ENCODE data around the gene TRIM59. TPM values are rescaled to one million over a fixed set of nuclear protein-coding genes. Genes with fewer than 3 reads are reported as not detected.

TRIM59 gene
- total and polyA plus RNA-seq, 10 of the 15 experiments (the other 5 are each of a cell fraction or from before 2014, with no cell fraction given): 14.4 to 105 (median 33.3) TPM

- ChIA-PET CTCF (interaction anchor here (1.8 kb wide), 1 partner anchor 318 kb away, joined by 6 read pairs; no protein-coding TSS in a partner anchor), SMC1A (ENCODE audit: uncharacterized antibody, unreplicated experiment) (interaction anchor here (1.1 to 1.5 kb wide), 2 partner anchors 212 to 448 kb away, joined by 4 to 6 read pairs; no protein-coding TSS in a partner anchor), RAD21 (ENCODE audit: unreplicated experiment) (no interaction called here), POLR2A (no interaction called here)
- no peaks in the 10 kb centered on the region for H4K20me1 ChIP-seq (ENCODE audit: control insufficient read depth, insufficient read depth)
- BruUV-seq (replicated peaks): no TSS peak
- H3K27me3 ChIP-seq (replicated peaks in 1 of 2; ENCODE audit: control insufficient read depth in 2 of 2, insufficient read depth in 2 of 2, low read length in 1 of 2): no peaks in the 10 kb centered on the region
- no peaks in the 10 kb centered on the region for H3K79me2 ChIP-seq (ENCODE audit: control insufficient read depth, insufficient read depth, low read length)
- H3K4me1 ChIP-seq (ENCODE audit: control insufficient read depth, insufficient read depth, low read length): peaks cover under 1% of the 10 kb centered on the region; the same call in 1 of the 2 replicates
- no peak overlapping the region for H2AFZ ChIP-seq (ENCODE audit: control insufficient read depth, low read depth, low read length)
- intact Hi-C loops (cut with micrococcal nuclease; ENCODE audit: unreplicated experiment) (no loop called here), in situ Hi-C loops (cut with MboI) (loop anchor here (10.0 kb wide), 1 partner anchor 316 kb away; no protein-coding TSS in a partner anchor)
- no peak overlapping the region for H3K27ac ChIP-seq (ENCODE audit: control insufficient read depth, insufficient read depth)
- no peak overlapping the region for H3K4me2 ChIP-seq (ENCODE audit: control insufficient read depth, insufficient read depth)
- 79% methylated on average over 5 of the region's 5 CpGs for WGBS (ENCODE audit: insufficient coverage, insufficient replicate concordance, low lambda C conversion rate, missing lambda C conversion rate)
- no peaks in the 10 kb centered on the region for H3K36me3 ChIP-seq (ENCODE audit: control insufficient read depth in 2 of 2, insufficient read depth in 2 of 2, low read length in 1 of 2)
- H3K9me3 ChIP-seq (replicated peaks; ENCODE audit: control insufficient read depth, insufficient read depth, low read length): no peaks in the 10 kb centered on the region
- no peak for ATAC-seq
- no peak for FAIRE-seq
- H3K4me3 ChIP-seq: no peak overlapping the region
- H3K9ac ChIP-seq (ENCODE audit: control insufficient read depth, insufficient read depth, low read length): no peak overlapping the region
- DNase-seq (ENCODE audit: low read depth, low spot score): no peak
- TF ChIP-seq NR2C2 (IDR thresholded peaks at IDR 0.05; ENCODE audit: borderline replicate concordance, control insufficient read depth, insufficient read length, low read depth) (no peak), SIN3A (IDR thresholded peaks at IDR 0.05; ENCODE audit: low read depth, low read length) (no peak), NRF1 (conservative IDR thresholded peaks at IDR 0.05; ENCODE audit: low read depth, low read length) (no peak), CTCF (IDR thresholded peaks at IDR 0.05 in 2 of 3, conservative IDR thresholded peaks at IDR 0.05 in 1 of 3; ENCODE audit: control insufficient read depth in 2 of 3, extremely low read depth in 1 of 3, insufficient read depth in 1 of 3, low read depth in 3 of 3, low read length in 3 of 3) (no peak), BHLHE40 (IDR thresholded peaks at IDR 0.05; ENCODE audit: borderline replicate concordance in 1 of 2, low read depth in 2 of 2, low read length in 1 of 2) (no peak), CUX1 (IDR thresholded peaks at IDR 0.05; ENCODE audit: insufficient replicate concordance, low read depth, low read length) (no peak), MYC (IDR thresholded peaks at IDR 0.05; ENCODE audit: insufficient read depth, insufficient read length, insufficient replicate concordance, low read length, severe bottlenecking) (no peak), SKIL (IDR thresholded peaks at IDR 0.05; ENCODE audit: low read depth, poor library complexity, severe bottlenecking) (no peak), CBX5 (IDR thresholded peaks at IDR 0.05; ENCODE audit: low read depth) (no peak), GABPA (IDR thresholded peaks at IDR 0.05; ENCODE audit: low read depth) (no peak), ZZZ3 (IDR thresholded peaks at IDR 0.05; ENCODE audit: control insufficient read depth, insufficient read length, low read depth) (no peak), MAX (IDR thresholded peaks at IDR 0.05; ENCODE audit: low read depth, low read length) (no peak), RBBP5 (conservative IDR thresholded peaks at IDR 0.05) (no peak), RAD21 (IDR thresholded peaks at IDR 0.05; ENCODE audit: insufficient read depth, low read depth, low read length) (no peak)
Observed at GRCh38 chr3:160480931-160481330, 31.3 kb upstream of the TRIM59 start.
